Activated T-helper 9 cell treated with anti-CD3 and anti-CD28 coated beads, Interleukin-2, amount 50 U/mL, for 16 hours (primary cell): Measurements from ENCODE around the gene DCTN2.
"Not testable (repeated sequence)": the region's sequence is repeated elsewhere in the genome, so short reads cannot be mapped to it uniquely, and the experiment has no call there.

Experiments used
- DNase-seq: peaks from one replicate; pipeline ENCODE4 v3.0.0-alpha.2; 2020; ENCODE audit warnings: low read depth

DCTN2 gene

DNA sequence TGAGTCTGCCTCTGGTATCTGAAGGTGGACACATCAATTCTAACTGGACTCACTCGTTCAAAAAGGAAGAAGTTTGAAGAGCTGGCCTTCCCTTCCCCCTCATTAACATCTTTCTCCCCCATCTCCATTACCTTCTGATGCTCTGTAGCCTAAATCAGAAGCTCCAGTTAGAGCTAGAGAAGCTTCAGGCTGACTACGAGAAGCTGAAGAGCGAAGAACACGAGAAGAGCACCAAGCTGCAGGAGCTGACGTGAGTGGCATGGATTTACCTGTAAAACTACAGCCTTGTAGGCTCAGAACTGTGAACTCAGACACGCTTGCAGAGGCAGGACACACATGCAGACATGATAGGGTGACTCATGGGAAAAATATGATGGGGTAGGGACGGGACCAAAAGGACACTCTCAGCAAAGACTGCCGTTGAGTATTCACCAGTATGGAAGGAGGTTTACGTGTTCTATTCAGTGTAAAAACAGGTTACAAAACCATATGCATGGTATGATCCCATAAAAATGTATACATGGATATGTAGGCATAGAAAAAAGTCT lies 29.7 kb upstream of the DCTN2 start:
- DNase-seq, result no peak

- DNase-seq, result no peak
Measured at GRCh38 chr12:57575771-57576612, 29.0 kb upstream of the DCTN2 start.

DNA sequence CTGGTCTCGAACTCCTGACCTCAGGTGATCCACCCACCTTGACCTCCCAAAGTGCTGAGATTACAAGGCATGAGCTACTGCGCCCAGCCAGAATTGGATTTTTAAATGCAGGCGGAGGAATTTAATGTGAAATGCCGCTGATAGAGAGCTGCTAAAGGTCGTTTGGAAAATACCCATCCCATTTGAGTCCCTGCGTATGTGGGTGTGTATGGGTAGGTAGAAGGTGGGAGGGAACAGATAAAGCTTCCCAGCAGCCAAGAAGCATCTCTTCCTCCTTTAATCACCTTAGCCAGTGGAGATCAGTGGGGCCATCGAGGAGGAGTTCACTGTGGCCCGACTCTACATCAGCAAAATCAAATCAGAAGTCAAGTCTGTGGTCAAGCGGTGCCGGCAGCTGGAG lies 27.8 kb upstream of the DCTN2 start:
- no peak for DNase-seq

DNA sequence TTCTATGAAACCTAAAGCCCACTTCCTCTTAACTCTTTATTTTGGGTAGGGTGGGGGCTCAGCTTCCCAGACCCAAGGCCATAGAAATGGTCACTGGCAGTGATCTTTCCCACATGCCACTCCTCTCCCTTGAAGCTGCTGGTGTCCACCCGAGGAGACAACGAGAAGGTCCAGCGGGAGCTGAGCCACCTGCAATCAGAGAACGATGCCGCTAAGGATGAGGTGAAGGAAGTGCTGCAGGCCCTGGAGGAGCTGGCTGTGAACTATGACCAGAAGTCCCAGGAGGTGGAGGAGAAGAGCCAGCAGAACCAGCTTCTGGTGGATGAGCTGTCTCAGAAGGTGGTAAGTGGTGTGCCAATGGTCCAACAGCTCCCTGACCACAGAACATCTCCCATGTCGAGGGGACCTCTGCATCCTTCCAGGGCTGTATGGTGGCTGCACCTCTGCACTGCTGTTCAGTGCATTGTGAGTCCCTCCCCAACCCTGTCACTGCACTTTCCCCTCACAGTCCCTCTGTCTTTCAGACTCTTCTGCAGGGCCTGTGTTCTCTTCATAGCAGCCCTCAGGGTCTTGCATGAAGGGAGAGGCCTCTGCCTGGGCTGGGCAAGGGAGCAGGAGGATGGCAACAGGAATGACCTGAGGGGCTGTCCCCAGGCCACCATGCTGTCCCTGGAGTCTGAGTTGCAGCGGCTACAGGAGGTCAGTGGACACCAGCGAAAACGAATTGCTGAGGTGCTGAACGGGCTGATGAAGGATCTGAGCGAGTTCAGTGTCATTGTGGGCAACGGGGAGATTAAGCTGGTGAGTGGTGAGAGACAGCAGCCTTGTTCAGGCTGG lies 25.2 kb upstream of the DCTN2 start:
- DNase-seq, result no peak

DNA sequence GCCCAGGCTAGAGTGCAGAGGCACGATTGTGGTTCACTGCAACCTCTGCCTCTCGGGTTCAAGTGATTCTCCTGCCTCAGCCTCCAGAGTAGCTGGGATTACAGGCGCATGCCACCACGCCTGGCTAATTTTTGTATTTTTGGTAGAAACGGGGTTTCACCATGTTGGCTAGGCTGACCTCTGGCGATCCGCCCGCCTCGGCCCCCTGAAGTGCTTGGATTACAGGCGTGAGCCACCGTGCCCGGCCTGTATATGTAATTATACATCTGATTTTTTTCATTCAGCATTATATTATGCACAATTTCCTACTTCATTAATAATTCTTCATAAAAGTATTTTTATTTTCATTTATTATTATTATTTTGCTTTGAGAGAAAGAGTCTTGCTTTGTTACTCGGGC lies 23.4 kb upstream of the DCTN2 start:
- DNase-seq, result not testable (repeated sequence)

- DNase-seq, result no peak
Measured at GRCh38 chr12:57569858-57570257, 22.9 kb upstream of the DCTN2 start.

- no peak for DNase-seq
Measured at GRCh38 chr12:57568838-57569237, 21.8 kb upstream of the DCTN2 start.

DNA sequence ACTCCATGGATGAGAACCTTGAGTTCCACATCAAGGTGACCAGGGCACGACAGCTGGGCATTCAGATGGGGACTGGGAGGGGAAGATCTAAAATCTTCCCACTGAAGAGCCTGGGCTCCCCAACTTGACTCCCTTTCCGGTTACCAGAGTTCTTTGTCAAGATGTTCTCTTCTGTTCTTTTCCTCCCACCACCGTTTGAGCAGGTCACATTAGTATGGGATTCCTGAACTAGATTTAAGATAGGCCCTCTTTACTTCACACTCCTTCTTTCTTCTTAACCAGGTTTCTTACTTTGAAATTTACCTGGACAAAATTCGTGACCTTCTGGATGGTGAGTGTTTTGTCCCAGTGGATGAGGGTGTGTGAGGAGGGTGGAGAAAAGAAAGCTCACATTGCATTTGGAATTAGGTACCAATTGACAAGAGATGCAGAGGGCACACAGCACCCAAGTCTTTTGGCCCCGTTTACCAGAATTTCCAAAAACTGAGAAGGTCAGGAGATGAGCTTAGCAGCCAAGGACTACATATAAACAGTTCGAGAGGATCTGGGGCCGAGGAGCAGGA lies 17.3 kb upstream of the DCTN2 start:
- no peak for DNase-seq

DNA sequence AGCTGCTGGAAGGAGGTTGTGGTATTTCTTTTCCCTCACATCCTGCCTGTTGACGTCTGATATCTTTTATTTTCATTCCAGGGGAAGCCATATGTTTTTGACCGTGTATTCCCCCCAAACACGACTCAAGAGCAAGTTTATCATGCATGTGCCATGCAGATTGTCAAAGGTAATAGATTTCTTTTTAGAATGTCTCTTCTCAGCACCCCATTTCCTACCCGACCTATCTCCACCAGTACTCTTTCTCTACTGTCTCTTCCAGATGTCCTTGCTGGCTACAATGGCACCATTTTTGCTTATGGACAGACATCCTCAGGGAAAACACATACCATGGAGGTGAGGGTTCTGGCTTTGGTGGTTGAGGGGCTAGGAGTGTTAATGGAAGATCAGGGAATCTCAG lies 16.4 kb upstream of the DCTN2 start:
- DNase-seq, result no peak

DNA sequence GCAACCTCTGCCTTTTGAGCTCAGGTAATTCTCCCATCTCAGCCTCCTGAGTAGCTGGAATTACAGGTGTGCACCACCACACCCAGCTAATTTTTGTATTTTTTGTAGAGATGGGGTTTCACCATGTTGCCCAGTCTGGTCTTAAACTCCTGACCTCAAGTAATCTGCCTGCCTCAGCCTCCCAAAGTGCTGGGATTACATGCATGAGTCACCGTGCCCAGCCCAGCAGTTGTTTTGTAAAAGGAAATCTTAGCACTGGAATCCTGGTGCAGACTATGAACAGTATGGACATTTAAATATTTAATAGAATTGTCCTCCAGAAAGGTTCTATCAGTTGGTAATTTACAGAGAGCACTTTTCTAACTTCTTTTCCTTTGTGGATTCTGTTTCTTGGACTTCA lies 14.1 kb upstream of the DCTN2 start:
- not testable (repeated sequence) for DNase-seq

DNA sequence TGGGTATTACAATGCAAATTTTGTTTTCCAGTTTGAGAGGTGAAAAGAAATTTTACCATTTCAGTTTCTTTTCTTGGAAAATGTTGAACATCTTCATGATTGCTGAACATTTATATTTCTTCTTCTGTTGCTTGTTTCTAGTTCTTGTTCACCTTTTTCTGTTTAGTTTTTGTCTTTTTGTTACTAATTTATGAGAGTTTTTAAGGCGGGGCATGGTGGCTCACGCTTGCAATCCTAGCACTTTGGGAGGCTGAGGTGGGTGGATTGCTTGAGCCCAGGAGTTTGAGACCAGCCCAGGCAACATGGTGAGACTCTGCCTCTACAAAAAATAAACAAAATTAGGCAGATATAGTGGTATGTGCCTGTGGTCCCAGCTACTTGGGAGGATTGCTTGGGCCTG lies 13.5 kb upstream of the DCTN2 start:
- DNase-seq, result no peak

DNA sequence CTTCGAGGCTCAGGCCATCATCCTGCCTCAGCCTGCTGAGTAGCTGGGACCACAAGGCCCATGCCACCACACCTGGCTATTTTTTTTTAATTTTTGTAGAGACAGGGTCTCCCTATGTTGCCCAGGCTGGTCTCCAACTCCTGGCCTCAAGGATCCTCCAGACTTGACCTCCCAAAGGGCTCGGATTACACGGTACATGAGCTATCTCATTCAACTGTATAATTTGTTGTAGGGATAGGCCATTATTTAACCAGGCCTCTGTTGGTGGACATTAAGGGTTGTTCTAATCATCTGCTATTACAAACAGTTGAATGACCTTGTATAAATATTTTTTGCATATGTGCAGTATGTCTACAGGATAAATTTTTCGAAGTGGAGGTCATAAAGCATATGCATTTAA lies 11.9 kb upstream of the DCTN2 start:
- DNase-seq, result no peak

- DNase-seq, result no peak
Measured at GRCh38 chr12:57554897-57555296, 7.9 kb upstream of the DCTN2 start.

GRCh38 chr12:57554453-57554852 lies 7.5 kb upstream of the DCTN2 start:
- no peak for DNase-seq

- DNase-seq, result no peak
Measured at GRCh38 chr12:57553343-57554202, 6.6 kb upstream of the DCTN2 start.

DNA sequence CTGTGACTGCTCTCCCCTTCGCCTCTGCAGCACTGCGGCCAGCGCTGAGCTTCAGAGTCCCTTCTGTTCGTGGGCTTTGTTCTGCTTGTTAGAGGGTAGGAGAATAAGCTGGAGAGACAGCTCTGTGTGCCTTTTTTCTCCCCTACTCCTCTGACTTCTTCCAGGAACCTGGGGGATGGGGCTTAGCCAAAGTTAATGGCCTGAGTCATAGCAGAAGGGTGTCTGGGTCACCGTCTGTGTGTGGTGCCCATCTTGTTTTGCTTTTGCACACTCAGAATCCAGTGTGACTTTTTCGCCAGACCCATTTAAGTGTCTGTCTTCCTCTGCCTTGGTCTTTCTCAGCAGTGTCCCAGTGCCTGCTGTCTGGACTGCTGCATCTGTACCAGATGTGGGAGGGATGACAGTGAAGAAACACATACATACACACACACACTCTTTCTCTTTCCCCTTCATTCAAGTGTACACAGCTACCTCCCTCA lies 5.9 kb upstream of the DCTN2 start:
- DNase-seq, result no peak

DNA sequence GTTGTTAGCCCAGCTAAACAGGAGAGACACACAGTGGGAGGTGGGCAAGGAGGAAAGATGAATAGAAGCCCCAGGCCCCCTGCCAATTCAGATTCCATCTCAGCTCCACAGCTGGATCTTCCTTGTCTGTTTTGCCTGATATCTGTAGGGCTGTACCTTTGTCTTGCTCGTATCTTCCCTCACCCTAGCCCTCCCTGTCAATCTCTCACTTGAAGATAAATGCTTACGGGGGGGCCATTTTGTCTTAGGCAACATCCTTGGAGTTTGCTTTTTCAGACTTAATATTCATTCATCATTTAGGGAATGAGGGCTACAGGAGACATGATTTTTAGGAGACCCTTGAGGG lies 5.3 kb upstream of the DCTN2 start:
- DNase-seq, result no peak

GRCh38 chr12:57551637-57552305 lies 4.8 kb upstream of the DCTN2 start:
- DNase-seq, result no peak

GRCh38 chr12:57550641-57551549 lies 3.9 kb upstream of the DCTN2 start:
- no peak for DNase-seq
